Tibial nerve (tissue), 4 donors: ENCODE results near the gene TRPT1.

Source experiments
- EP300 ChIP-seq, 2 donors: sonication (generic); formaldehyde crosslinking; IDR thresholded peaks; one replicate each; pipeline ENCODE4 v1.6.1; 2017; ENCODE audit warnings: antibody characterized with exemption in 2 of 2, mild to moderate bottlenecking in 1 of 2
- POLR2A ChIP-seq, 2 donors: fragments of 450-650 bp; IDR thresholded peaks; one replicate each; pipeline ENCODE4 v1.6.1; 2017; ENCODE audit warnings: antibody characterized with exemption in 2 of 2, mild to moderate bottlenecking in 2 of 2, moderate library complexity in 2 of 2
- TF ChIP-seq, protein P1 (sequence below), 5 experiments: fragments of 200-600 bp in 3 of 5; fragments of 450-650 bp in 2 of 5; sonication (generic) in 3 of 5; IDR thresholded peaks; one replicate each; pipeline ENCODE4 v1.5.1; 2016 to 2019; ENCODE audit warnings: antibody characterized with exemption in 5 of 5, mild to moderate bottlenecking in 3 of 5, moderate library complexity in 2 of 5

DNA sequence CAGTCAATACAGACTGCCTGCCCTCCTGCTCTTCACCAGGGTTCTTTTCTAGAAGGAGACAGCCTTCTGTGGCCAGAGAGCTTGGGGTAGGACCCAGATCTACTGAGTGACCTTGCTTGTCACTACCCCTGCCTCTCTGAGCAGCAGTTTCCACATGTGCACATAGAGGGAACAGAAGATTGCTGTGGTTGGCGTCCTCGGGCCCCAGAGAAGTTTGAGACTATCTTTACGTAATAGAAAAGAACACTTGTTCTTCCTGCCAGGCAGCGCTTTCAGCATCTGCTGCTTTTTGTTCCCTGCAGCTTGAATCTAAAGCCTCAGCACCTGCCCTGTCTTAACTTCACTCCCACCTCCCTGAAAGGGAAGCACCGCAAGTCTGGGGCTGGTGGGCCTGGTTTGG is 13.0 kb upstream of the TRPT1 start:
- TF ChIP-seq, protein P1, sequence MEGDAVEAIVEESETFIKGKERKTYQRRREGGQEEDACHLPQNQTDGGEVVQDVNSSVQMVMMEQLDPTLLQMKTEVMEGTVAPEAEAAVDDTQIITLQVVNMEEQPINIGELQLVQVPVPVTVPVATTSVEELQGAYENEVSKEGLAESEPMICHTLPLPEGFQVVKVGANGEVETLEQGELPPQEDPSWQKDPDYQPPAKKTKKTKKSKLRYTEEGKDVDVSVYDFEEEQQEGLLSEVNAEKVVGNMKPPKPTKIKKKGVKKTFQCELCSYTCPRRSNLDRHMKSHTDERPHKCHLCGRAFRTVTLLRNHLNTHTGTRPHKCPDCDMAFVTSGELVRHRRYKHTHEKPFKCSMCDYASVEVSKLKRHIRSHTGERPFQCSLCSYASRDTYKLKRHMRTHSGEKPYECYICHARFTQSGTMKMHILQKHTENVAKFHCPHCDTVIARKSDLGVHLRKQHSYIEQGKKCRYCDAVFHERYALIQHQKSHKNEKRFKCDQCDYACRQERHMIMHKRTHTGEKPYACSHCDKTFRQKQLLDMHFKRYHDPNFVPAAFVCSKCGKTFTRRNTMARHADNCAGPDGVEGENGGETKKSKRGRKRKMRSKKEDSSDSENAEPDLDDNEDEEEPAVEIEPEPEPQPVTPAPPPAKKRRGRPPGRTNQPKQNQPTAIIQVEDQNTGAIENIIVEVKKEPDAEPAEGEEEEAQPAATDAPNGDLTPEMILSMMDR (IDR thresholded peaks at IDR 0.05), result no peak
- TF ChIP-seq POLR2A (IDR thresholded peaks at IDR 0.05), result no peak
- TF ChIP-seq EP300 (IDR thresholded peaks at IDR 0.05), result no peak
